GM12878 (cell line): ENCODE results near the gene NEDD8. TPM values are rescaled to one million over a fixed set of nuclear protein-coding genes. Genes with fewer than 3 reads are reported as not detected.

Source experiments
- BRCA1 ChIP-seq: IDR thresholded peaks from 2 replicates; pipeline ENCODE4 v1.6.1; 2011; ENCODE audit warnings: low read depth, low read length, improper control_type of control experiment
- CHD2 ChIP-seq: IDR thresholded peaks from 2 replicates; pipeline ENCODE4 v1.6.1; 2011; ENCODE audit warnings: low read depth, low read length, improper control_type of control experiment, borderline replicate concordance
- ELK1 ChIP-seq: IDR thresholded peaks from 2 replicates; pipeline ENCODE4 v1.6.1; 2012; ENCODE audit warnings: low read depth, low read length, improper control_type of control experiment
- IRF4 ChIP-seq: IDR thresholded peaks from 2 replicates; pipeline ENCODE4 v1.6.1; 2011; ENCODE audit warnings: low read depth, low read length
- IRF5 ChIP-seq: fragments of 450-650 bp; IDR thresholded peaks from 2 replicates; pipeline ENCODE4 v1.6.1; 2017; ENCODE audit warnings: borderline replicate concordance
- MLLT1 ChIP-seq: fragments of 450-650 bp; IDR thresholded peaks from 2 replicates; pipeline ENCODE4 v1.6.1; 2016; ENCODE audit warnings: mild to moderate bottlenecking
- NR2C2 ChIP-seq: IDR thresholded peaks from 2 replicates; pipeline ENCODE4 v1.6.1; 2011; ENCODE audit warnings: borderline replicate concordance, low read depth; ENCODE audit not compliant: control insufficient read depth, insufficient read length
- PBX3 ChIP-seq: IDR thresholded peaks from 2 replicates; pipeline ENCODE4 v1.6.1; 2011; ENCODE audit warnings: mild to moderate bottlenecking, low read depth, low read length, moderate library complexity; ENCODE audit not compliant: insufficient replicate concordance
- SMAD5 ChIP-seq: IDR thresholded peaks from 2 replicates; pipeline ENCODE4 v1.6.1; 2016; ENCODE audit warnings: antibody characterized with exemption, low read depth
- SREBF2 ChIP-seq: IDR thresholded peaks from 2 replicates; pipeline ENCODE4 v1.6.1; 2012; ENCODE audit warnings: mild to moderate bottlenecking, low read length
- polyA plus RNA-seq, 11 experiments: library from polyadenylated mRNA; depleted of rRNA in 4 of 11; unstranded in 6 of 11; stranded (reverse) in 5 of 11; fragments of >200 nt; fragmentation: Nextera tagmentation in 4 of 11; fragmentation: Illumina TruSeq in 1 of 11; extraction: Ambion mirVana in 4 of 11; extraction: Trizol in 1 of 11; gene quantifications; 1 replicate in 1 of 11; 2 replicates in 10 of 11; pipeline versions ENCODE4 v1.2.1 to v1.2.3, GENCODE V29; 2011 to 2016; ENCODE audit warnings: inconsistent platforms in 2 of 11, missing spikeins in 2 of 11, low read depth in 1 of 11
- total RNA-seq, 4 experiments: library from RNA; depleted of rRNA in 3 of 4; stranded (reverse); fragments of >200 nt in 3 of 4; fragmentation: Illumina TruSeq in 1 of 4; extraction: Trizol in 1 of 4; gene quantifications; 2 replicates each; pipeline versions ENCODE4 v1.2.1 to v1.2.3, GENCODE V29; 2013 to 2021

The NEDD8 gene
- total and polyA plus RNA-seq, 10 of the 15 experiments (the other 5 are each of a cell fraction or from before 2014, with no cell fraction given) = 164 to 991 (median 300) TPM

GRCh38 chr14:24260780-24261157 lies 28.6 kb upstream of the NEDD8 start (continued):
- TF ChIP-seq IRF5 (no peak), ELK1 (no peak), MLLT1 (no peak), PBX3 (no peak), NR2C2 (no peak), IRF4 (no peak), SREBF2 (no peak), SMAD5 (no peak), BRCA1 (no peak), CHD2 (no peak)
- TF ChIP-seq, all 136 proteins: peak for 0
